Measurements from ENCODE around the gene ARHGAP45.

- no peak for TF ChIP-seq CTCF (IDR thresholded peaks at IDR 0.05)
- TF ChIP-seq POLR2A (IDR thresholded peaks at IDR 0.05): no peak
These were observed 7.7 kb downstream of the ARHGAP45 start for GRCh38 chr19:1074544-1075283.

Data from testis (tissue), 2 donors.